22Rv1 (cell line): ENCODE data around the gene ABHD16A.

Source experiments
- H3K27ac ChIP-seq: fragments of 450-650 bp; 2 replicates; pipeline ENCODE4 v1.5.1; 2017
- CTCF ChIP-seq: fragments of 450-650 bp; IDR thresholded peaks from 2 replicates; pipeline ENCODE4 v1.5.1; 2017; ENCODE audit warnings: mild to moderate bottlenecking
- ZFX ChIP-seq: fragments of 450-650 bp; IDR thresholded peaks from 2 replicates; pipeline ENCODE4 v1.6.1; 2017; ENCODE audit warnings: antibody characterized with exemption, borderline replicate concordance

The ABHD16A gene

GRCh38 chr6:31701666-31702404 is 1.3 kb downstream of the ABHD16A start:
- no peak for TF ChIP-seq CTCF
- TF ChIP-seq ZFX: no peak

GRCh38 chr6:31700740-31701401 is 2.3 kb downstream of the ABHD16A start:
- H3K27ac ChIP-seq: no peak overlapping the region
- TF ChIP-seq CTCF (no peak), ZFX (no peak)

More at GRCh38 chr6:31701666-31702404, 1.3 kb downstream of the ABHD16A start:
- peak overlapping the region; percentile 72; the same call in 1 of the 2 replicates for H3K27ac ChIP-seq

GRCh38 chr6:31697555-31697954 is 5.6 kb downstream of the ABHD16A start:
- H3K27ac ChIP-seq: no peak overlapping the region
- no peak for TF ChIP-seq CTCF
- no peak for TF ChIP-seq ZFX

- TF ChIP-seq ZFX: no peak
- no peak for TF ChIP-seq CTCF
- H3K27ac ChIP-seq: no peak overlapping the region
Observed at GRCh38 chr6:31693535-31693934, 9.6 kb downstream of the ABHD16A start.

GRCh38 chr6:31692886-31693285 is 10.2 kb downstream of the ABHD16A start:
- TF ChIP-seq CTCF (no peak), ZFX (no peak)
- no peak overlapping the region for H3K27ac ChIP-seq

- TF ChIP-seq ZFX (no peak), CTCF (no peak)
- H3K27ac ChIP-seq: no peak overlapping the region
Observed at GRCh38 chr6:31692353-31692752, 10.8 kb downstream of the ABHD16A start.

- TF ChIP-seq CTCF (no peak), ZFX (no peak)
- no peak overlapping the region for H3K27ac ChIP-seq
Observed at GRCh38 chr6:31691564-31692108, 11.5 kb downstream of the ABHD16A start.
